ENCODE results near the gene WSCD2.

GRCh38 chr12:108255252-108255602, 126.1 kb downstream of the WSCD2 start:
- no peak for TF ChIP-seq CTCF (conservative IDR thresholded peaks at IDR 0.05; ENCODE audit: low read length)
- TF ChIP-seq EZH2phosphoT487 (IDR thresholded peaks at IDR 0.05; ENCODE audit: borderline replicate concordance) = no peak

Data from Loucy (cell line).